ENCODE data around the gene GDA.

The GDA gene

DNA sequence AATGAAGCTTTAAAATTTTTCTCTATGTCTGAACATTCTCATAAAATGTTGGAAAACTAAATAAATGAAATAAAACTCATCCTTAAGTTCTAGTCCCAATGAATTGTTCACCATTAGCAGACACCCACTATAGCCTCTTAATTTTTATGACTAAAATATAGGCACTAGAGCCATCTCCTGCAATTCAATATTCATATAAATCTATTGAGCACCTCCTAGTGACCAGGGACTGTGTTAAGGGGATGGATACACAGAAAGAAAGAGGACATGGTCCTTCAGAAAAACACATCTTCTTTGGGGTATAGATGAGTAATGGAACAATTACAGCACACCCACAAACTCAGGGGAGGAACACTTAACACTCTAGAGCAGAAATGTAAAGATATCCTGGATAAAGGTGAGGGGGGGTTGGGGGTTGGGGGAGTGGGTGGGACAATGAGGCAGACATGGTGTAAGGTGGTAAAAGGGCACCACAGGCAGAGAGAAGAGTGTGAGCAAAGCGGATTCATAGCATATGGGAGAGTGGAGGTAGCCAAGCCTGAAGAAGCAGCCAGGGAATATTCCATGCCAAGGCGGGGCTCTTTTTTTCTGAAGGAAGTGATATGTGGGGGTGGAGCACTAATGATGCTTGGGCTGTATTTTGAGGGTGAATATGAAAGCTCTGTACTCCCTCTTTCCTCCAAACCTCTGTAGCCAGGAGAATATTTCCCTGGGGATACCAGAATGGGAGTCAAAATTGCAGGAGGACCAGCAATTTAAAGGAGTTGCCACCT, 3.3 kb upstream of the GDA start:
- TF ChIP-seq, protein P1, sequence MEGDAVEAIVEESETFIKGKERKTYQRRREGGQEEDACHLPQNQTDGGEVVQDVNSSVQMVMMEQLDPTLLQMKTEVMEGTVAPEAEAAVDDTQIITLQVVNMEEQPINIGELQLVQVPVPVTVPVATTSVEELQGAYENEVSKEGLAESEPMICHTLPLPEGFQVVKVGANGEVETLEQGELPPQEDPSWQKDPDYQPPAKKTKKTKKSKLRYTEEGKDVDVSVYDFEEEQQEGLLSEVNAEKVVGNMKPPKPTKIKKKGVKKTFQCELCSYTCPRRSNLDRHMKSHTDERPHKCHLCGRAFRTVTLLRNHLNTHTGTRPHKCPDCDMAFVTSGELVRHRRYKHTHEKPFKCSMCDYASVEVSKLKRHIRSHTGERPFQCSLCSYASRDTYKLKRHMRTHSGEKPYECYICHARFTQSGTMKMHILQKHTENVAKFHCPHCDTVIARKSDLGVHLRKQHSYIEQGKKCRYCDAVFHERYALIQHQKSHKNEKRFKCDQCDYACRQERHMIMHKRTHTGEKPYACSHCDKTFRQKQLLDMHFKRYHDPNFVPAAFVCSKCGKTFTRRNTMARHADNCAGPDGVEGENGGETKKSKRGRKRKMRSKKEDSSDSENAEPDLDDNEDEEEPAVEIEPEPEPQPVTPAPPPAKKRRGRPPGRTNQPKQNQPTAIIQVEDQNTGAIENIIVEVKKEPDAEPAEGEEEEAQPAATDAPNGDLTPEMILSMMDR (conservative IDR thresholded peaks at IDR 0.05; ENCODE audit: control insufficient read depth, insufficient read depth, low read depth, low read length) = no peak
- DNase-seq (ENCODE audit: low read depth) = no peak
- no peak overlapping the region for H3K4me3 ChIP-seq (ENCODE audit: control insufficient read depth, low read depth, low read length)

DNA sequence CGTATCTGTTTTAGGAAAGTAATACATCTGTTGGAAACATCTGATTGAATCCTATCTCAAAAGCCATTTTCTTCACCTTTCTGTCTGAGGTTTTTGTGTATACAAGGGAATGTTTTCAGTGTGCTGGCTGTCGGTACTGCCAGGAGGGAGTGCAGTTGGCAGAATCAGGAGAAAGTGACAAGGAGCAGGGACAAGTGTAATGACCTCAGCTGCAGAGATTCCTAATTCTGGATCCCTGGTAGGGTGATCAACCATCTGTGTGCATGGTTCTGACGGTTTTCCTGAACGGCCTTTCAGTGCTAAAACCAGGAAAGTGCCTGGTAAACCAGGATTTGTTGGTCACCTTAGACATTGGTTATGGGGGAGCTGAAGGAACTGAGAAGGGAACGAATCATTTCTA, 1.6 kb upstream of the GDA start:
- TF ChIP-seq, protein P1 (conservative IDR thresholded peaks at IDR 0.05; ENCODE audit: control insufficient read depth, insufficient read depth, low read depth, low read length) = no peak
- no peak overlapping the region for H3K4me3 ChIP-seq (ENCODE audit: control insufficient read depth, low read depth, low read length)
- DNase-seq (ENCODE audit: low read depth) = no peak

DNA sequence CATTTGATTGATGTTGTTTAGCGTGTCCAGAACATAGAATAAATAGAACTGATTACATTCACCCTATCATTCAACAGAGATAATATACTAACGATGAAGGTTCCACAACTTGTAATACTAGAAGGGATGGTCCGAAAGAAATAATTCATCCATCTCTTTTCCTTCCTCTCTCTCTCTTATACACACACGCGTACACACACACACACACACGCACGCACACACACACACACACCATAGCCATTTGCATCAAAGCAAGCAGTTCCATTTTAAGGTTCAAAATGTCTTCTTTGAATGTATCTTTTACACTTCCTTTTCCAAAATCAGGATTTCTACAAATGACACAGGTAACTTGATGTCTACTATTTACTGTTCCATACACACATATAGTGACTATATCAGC, 887 bp downstream of the GDA start:
- DNase-seq (ENCODE audit: low read depth) = no peak
- H3K4me3 ChIP-seq (ENCODE audit: control insufficient read depth, low read depth, low read length) = no peak overlapping the region
- TF ChIP-seq, protein P1 (conservative IDR thresholded peaks at IDR 0.05; ENCODE audit: control insufficient read depth, insufficient read depth, low read depth, low read length) = no peak

DNA sequence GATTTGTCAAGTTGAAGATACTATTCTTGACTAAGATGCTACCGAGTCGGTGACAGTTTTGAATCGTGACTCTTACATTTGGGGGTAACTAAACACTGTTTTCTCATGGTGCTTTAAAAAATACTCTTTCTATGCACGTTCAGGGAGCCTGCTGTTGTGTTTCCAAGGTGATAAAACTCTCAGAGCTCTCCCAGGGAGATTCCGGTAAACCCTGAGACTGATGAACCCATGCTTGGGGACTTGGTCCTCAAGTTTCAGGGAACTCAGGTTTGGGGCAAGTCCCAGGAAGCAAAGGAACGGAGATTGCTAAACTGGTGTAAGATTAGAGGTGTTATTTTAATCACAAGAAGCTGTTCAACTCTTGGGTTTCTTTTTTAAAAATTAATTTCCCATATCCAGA, 1.4 kb downstream of the GDA start:
- DNase-seq (ENCODE audit: low read depth) = no peak
- H3K4me3 ChIP-seq (ENCODE audit: control insufficient read depth, low read depth, low read length) = no peak overlapping the region
- TF ChIP-seq, protein P1 (conservative IDR thresholded peaks at IDR 0.05; ENCODE audit: control insufficient read depth, insufficient read depth, low read depth, low read length) = no peak

DNA sequence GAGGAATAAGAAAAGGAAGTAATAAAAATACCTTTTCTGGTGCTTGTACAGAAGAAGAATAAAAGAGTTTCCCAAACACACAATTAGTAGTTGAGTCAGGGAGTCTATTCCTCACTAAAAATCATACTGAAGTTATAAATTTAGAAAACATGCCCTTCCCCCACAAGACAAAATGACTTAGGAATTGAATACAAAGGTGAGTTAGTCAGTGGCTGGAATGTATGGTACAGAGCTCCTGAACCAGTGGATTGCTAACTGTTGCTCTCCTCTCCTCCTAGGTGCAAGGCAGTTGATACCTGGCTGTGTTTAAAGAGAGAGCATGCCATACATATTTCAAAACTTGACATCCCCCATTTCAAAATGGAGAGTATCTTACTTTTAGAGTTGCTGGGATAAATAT, 1.9 kb downstream of the GDA start:
- DNase-seq (ENCODE audit: low read depth) = no peak
- H3K4me3 ChIP-seq (ENCODE audit: control insufficient read depth, low read depth, low read length) = no peak overlapping the region
- TF ChIP-seq, protein P1 (conservative IDR thresholded peaks at IDR 0.05; ENCODE audit: control insufficient read depth, insufficient read depth, low read depth, low read length) = no peak

DNA sequence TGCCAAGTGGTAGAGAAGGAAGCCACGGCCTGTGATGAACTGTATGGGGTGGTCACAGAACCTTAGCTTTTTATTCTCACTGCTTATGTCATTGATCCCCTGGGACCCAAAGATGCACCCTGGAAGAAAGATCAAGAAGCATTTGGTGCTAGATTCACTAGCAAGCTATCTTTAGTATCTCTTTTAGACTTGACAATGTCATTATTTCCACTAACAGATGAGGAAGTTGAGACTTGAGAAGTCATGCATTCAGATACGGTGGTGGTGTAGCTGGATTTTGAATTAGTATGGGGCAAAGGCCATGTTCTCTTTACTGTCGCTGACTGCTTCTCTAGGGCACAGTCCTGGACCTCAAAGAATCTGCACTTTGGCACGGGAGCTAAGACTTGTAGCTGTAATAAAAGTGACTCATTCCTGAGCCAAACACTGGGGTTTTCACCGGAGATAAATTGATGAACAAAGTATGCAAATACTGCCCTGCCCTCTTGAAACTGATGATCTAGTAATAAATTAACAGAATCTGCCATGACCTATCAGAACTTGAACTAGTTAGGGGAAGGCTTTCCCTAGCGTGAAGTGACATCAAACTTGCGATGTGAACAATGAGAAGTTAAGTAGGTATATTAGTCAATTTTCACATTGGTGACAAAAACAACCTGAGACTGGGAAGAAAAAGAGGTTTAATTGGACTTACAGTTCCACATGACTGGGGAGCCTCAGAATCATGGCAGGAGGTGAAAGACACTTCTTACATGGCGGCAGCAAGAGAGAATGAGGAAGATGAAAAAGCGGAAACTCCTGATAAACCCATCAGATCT, 5.4 kb downstream of the GDA start:
- DNase-seq (ENCODE audit: low read depth) = no peak
- H3K4me3 ChIP-seq (ENCODE audit: control insufficient read depth, low read depth, low read length) = no peak overlapping the region
- TF ChIP-seq, protein P1 (conservative IDR thresholded peaks at IDR 0.05; ENCODE audit: control insufficient read depth, insufficient read depth, low read depth, low read length) = no peak

All from fibroblast of mammary gland (primary cell).